ENCODE results near the gene NTRK2. TPM values are rescaled to one million over a fixed set of nuclear protein-coding genes. Genes with fewer than 3 reads are reported as not detected.

Gene NTRK2
- total RNA-seq, 1 donor from 2014 or later, result 65.0 TPM

GRCh38 chr9:84778570-84778969 lies 109.0 kb downstream of the NTRK2 start:
- Mint-ChIP-seq H3K27me3 (ENCODE audit: low read depth) (no peaks in the 10 kb centered on the region), H3K27ac (no peak overlapping the region), H3K4me3 (no peak overlapping the region), H3K4me1 (no peaks in the 10 kb centered on the region), H3K36me3 (no peaks in the 10 kb centered on the region), H3K9me3 (peaks cover 3% of the 10 kb centered on the region)
- DNase-seq (ENCODE audit: low spot score in 2 of 2, unreplicated experiment in 2 of 2), result no peak
- no peak for TF ChIP-seq CTCF (IDR thresholded peaks at IDR 0.05; ENCODE audit: unreplicated experiment)

GRCh38 chr9:84779883-84780282 lies 110.4 kb downstream of the NTRK2 start:
- Mint-ChIP-seq H3K27me3 (ENCODE audit: low read depth) (no peaks in the 10 kb centered on the region), H3K4me3 (no peak overlapping the region), H3K36me3 (no peaks in the 10 kb centered on the region), H3K27ac (no peak overlapping the region), H3K4me1 (no peaks in the 10 kb centered on the region), H3K9me3 (peaks cover 3% of the 10 kb centered on the region)
- DNase-seq (ENCODE audit: low spot score in 2 of 2, unreplicated experiment in 2 of 2), result no peak
- no peak for TF ChIP-seq CTCF (IDR thresholded peaks at IDR 0.05; ENCODE audit: unreplicated experiment)

- Mint-ChIP-seq H3K36me3 (no peaks in the 10 kb centered on the region), H3K27me3 (ENCODE audit: low read depth) (no peaks in the 10 kb centered on the region), H3K4me1 (no peaks in the 10 kb centered on the region), H3K9me3 (peaks cover 3% of the 10 kb centered on the region), H3K4me3 (no peak overlapping the region), H3K27ac (no peak overlapping the region)
- DNase-seq (ENCODE audit: low spot score in 2 of 2, unreplicated experiment in 2 of 2), result no peak
- TF ChIP-seq CTCF (IDR thresholded peaks at IDR 0.05; ENCODE audit: unreplicated experiment), result no peak
Observed at GRCh38 chr9:84780385-84780784, 110.9 kb downstream of the NTRK2 start.

GRCh38 chr9:84781458-84781857 lies 111.9 kb downstream of the NTRK2 start:
- peak; percentile 52 for TF ChIP-seq CTCF (IDR thresholded peaks at IDR 0.05; ENCODE audit: unreplicated experiment)
- no peak overlapping the region for H3K27ac Mint-ChIP-seq
- no peaks in the 10 kb centered on the region for H3K36me3 Mint-ChIP-seq
- peaks cover 2% of the 10 kb centered on the region for H3K9me3 Mint-ChIP-seq
- DNase-seq (ENCODE audit: low spot score in 2 of 2, unreplicated experiment in 2 of 2), result no peak
- H3K27me3 Mint-ChIP-seq (ENCODE audit: low read depth), result no peaks in the 10 kb centered on the region
- no peaks in the 10 kb centered on the region for H3K4me1 Mint-ChIP-seq
- H3K4me3 Mint-ChIP-seq, result no peak overlapping the region

- Mint-ChIP-seq H3K27me3 (ENCODE audit: low read depth) (no peaks in the 10 kb centered on the region), H3K4me1 (no peaks in the 10 kb centered on the region), H3K27ac (no peak overlapping the region), H3K4me3 (no peak overlapping the region), H3K9me3 (no peaks in the 10 kb centered on the region), H3K36me3 (no peaks in the 10 kb centered on the region)
- TF ChIP-seq CTCF (IDR thresholded peaks at IDR 0.05; ENCODE audit: unreplicated experiment), result no peak
- DNase-seq (ENCODE audit: low spot score in 2 of 2, unreplicated experiment in 2 of 2), result no peak
Observed at GRCh38 chr9:84781931-84782866, 112.7 kb downstream of the NTRK2 start.
